22Rv1 (cell line): ENCODE data around the gene ABLIM3.

Experiments used
- H3K27ac ChIP-seq: fragments of 450-650 bp; 2 replicates; pipeline ENCODE4 v1.5.1; 2017
- CTCF ChIP-seq: fragments of 450-650 bp; IDR thresholded peaks from 2 replicates; pipeline ENCODE4 v1.5.1; 2017; ENCODE audit warnings: mild to moderate bottlenecking
- ZFX ChIP-seq: fragments of 450-650 bp; IDR thresholded peaks from 2 replicates; pipeline ENCODE4 v1.6.1; 2017; ENCODE audit warnings: antibody characterized with exemption, borderline replicate concordance

ABLIM3 gene

GRCh38 chr5:149195962-149196361 is 54.7 kb downstream of the ABLIM3 start:
- TF ChIP-seq CTCF = no peak
- no peak for TF ChIP-seq ZFX
- no peak overlapping the region for H3K27ac ChIP-seq

GRCh38 chr5:149198148-149198547 is 56.9 kb downstream of the ABLIM3 start:
- TF ChIP-seq CTCF (no peak), ZFX (no peak)
- no peak overlapping the region for H3K27ac ChIP-seq

- no peak for TF ChIP-seq CTCF
- TF ChIP-seq ZFX = no peak
- no peak overlapping the region for H3K27ac ChIP-seq
Observed at GRCh38 chr5:149200355-149200754, 59.1 kb downstream of the ABLIM3 start.

GRCh38 chr5:149201121-149201637 is 59.9 kb downstream of the ABLIM3 start:
- H3K27ac ChIP-seq = no peak overlapping the region
- TF ChIP-seq ZFX (no peak), CTCF (no peak)

- no peak overlapping the region for H3K27ac ChIP-seq
- no peak for TF ChIP-seq ZFX
- no peak for TF ChIP-seq CTCF
Observed at GRCh38 chr5:149202910-149203451, 61.7 kb downstream of the ABLIM3 start.

GRCh38 chr5:149203921-149204441 is 62.7 kb downstream of the ABLIM3 start:
- H3K27ac ChIP-seq = no peak overlapping the region
- TF ChIP-seq CTCF (no peak), ZFX (no peak)

GRCh38 chr5:149205625-149206523 is 64.6 kb downstream of the ABLIM3 start:
- TF ChIP-seq CTCF (no peak), ZFX (no peak)
- no peak overlapping the region for H3K27ac ChIP-seq
